HG03175 (cell line): ENCODE measurements around the gene NPC1L1.
"Not testable (repeated sequence)": the region's sequence is repeated elsewhere in the genome, so short reads cannot be mapped to it uniquely, and the experiment has no call there.

Experiments
- ATAC-seq: cut with Tn5 transposase; IDR thresholded peaks from one replicate; pipeline ENCODE4 v1.9.1; 2021; ENCODE audit warnings: mild to moderate bottlenecking, moderate library complexity; ENCODE audit not compliant: unreplicated experiment

Gene NPC1L1

DNA sequence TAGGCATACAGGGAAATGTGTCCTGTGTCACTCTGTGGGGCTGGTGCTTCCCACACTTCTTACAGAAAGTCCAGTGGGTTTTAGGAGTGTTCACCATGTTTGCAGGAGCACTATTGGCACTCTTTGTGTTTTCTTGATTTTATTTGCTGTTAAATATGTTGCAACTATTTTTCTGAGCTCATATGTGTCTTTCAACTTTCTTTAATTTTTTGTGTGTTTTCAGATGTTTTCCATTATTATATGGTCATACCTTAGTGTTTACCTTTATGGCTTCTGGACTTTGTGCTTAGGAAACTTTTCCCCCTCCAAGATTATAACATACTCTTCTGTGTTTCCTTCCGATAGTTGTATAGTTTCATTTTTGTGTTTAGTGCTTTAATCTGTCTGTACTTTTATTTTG, 29.9 kb downstream of the NPC1L1 start:
- ATAC-seq = no peak

DNA sequence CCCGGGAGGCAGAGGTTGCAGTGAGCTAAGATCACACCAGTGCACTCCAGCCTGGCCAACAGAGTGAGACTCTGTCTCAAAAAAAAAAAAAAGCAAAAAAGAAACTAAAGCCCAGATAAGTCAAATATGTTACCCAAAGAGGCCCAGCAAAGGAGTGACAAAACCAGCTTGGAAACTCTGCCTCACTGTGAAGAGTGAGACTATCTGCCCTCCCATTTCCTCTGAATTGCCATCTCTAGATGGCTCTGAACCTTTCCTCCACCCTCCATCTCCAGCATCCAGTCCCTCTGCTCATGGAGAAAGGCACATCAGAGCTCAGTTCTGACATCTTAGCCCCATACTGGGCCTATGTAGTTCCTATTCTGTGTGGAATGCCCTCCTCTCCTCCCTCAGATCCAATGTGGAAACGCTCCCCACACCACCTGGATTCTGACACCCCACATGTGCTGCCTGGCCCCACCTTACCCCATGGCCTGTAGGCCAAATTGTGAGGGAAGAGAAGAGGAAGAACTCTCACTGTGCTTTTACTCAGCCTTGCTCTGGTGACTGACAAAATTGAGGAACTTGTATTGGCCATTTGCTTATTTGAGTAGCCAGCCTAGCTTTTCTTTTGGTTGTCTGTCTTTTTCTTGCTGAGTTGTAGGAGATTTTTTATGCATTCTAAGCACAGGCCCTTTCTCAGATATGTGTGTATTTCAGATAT, 32.7 kb downstream of the NPC1L1 start:
- no peak for ATAC-seq

DNA sequence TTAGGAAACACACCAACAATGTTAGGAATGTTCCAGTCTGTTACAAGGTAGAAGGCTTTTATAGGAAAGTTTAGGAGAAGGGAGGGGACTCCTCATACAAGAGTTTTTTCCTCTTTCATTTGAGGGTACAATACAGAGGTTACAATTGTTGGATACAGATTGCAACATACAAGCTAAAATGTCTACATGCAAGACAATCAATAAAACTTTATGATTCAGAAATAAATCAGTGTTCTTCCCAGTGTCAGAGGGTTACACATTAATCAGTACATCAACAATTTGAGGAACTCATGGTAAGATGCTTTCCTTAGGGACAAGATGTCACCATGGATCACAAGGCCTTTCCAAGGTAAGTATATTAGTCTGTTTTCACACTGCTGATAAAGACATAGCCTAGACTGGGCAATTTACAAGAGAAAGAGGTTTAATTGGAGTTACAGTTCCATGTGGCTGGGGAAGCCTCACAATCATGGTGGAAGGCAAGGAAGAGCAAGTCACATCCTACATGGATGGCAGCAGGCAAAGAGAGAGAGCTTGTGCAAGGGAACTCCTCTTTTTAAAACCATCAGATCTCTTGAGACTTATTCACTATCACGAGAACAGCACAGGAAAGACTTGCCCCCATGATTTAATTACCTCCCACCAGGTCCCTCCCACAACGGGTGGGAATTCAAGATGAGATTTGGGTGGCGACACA, 34.4 kb downstream of the NPC1L1 start:
- not testable (repeated sequence) for ATAC-seq

DNA sequence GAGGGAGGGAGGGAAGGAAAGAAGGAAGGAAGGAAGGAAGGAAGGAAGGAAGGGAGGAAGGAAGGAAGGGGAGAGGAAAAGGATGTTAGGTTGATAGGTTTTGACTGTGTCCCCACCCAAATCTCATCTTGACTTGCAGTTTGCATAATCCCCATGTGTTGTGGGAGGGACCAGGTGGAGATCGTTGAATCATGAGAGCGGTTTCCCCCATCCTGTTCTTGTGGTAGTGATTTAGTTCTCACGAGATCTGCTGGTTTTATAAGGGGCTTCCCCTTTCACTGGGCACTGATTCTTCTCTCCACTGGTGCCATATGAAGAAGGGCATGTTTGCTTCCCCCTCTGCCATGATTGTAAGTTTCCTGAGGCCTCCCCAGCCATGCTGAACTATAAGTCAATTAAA, 35.5 kb downstream of the NPC1L1 start:
- ATAC-seq = no peak

DNA sequence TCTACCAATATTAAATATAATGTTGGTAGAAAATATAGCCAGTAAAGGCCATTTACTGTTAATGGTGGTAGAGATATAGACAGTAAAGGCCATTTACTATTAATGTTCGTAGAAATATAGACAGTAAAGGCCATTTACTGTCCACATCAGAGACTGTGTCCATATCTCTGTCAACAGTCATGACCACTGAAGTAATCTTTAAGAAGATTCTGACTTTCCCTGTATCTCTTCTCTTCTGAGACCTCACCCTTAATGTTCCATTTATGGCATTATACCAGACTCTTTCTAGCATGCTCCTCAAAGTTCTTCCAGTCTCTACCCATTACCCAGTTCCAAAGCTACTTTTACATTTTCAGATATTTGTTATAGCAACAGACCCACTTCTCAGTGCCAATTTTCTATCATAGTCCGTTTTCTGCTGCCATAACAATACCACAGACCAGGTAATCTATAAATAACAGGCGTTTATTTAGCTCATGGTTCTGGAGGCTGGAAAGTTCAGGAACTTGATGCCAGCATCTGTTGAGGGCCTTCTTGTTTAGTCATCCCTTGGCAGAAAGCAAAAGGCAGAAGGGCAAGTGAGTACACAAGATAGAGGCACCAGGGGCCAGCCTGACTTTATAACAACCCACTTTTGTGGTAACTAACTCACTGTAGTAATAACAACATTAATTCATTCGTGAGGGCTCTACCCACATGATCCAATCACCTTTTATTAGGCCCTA, 42.7 kb downstream of the NPC1L1 start:
- ATAC-seq = no peak

DNA sequence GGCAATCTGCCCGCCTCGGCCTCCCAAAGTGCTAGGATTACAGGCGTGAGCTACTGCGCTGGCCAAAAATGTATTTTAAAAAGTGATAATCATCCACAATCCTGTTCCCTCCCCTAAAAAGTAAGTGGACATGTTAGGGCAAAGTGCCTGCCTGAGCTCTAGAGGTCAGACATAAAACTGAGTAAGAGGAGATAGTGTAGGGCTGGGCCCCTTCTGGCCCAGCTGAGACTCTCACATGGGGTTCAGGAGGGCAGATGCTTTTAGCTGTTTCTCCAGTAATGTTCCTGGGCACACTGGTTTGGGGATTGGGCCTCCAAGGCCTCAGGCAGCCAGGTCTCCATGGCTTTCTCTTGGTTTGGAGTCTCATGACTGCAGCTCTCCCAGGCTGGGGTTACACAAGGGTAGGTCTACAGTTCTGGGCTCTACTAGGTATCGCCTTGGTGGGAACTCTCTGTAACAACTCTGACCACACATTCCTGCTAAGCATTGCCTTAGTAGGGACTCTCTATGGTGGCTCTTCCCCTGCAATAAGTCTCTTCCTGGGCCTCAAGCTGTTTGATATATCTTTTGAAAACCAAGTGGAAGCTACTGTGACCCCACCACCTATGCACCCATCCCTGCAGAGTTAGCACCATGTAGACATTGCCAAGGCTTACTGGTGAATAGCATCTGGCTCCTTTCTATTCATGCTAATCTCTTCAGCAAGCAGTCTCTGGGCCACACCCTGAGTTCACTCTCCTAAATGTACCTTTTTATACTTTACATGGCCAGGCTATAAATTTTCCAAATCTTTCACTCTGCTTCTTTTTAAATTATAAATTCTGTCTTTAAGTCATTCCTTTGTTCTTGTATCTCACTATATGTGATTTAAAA, 43.7 kb downstream of the NPC1L1 start:
- no peak for ATAC-seq

DNA sequence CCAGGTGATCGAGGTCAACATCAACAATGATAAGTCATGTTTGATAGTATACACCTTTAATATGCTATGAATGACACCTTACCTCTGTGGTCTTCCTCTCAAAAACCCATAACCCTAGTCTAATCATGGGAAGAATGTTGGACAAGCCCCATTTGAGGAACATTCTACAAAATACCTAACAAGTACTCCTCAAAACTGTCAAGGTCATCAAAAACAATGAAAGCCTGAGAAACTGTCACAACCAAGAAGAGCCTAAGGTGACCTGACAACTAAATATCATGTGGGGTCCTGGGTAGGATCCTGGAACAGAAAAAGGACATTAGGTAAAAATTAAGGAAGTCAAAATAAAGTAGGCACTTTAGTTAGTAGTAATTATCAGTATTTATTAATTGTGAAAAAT, 44.7 kb downstream of the NPC1L1 start:
- no peak for ATAC-seq

DNA sequence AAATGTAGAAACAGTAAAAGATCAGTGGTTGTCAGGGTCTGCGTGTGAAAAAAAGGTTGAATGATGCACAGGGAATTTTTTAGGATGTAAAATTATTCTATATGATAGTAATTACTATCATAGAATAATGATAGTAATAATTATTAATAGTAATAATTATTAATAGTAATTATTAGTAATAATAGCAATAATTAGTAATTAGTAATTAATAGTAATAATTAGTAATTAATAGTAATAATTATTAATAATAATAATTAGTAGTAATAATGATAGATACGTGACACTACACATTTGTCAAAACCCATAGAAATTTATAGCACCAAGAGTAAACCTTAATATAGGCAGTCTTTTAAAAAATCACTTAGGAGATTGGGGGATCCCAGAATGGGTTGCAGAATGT, 46.2 kb downstream of the NPC1L1 start:
- ATAC-seq = no peak

DNA sequence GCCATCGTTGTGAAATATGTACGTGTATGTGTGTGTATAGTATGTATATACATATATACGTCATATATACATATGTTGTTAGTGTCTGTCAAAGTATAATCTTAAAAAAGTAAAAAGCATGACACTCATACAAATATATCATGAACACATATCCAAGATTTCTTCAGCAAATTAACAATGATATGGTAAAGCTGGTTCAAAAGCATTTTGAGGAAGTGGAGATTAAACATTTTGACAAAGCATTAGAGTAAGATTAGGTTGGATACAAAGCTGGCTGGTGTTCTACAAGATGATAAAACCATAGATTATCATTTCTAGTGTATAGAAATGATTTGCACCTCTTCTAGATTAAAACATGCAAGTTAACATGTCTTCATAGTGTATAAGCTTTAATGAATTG, 49.9 kb downstream of the NPC1L1 start:
- no peak for ATAC-seq

DNA sequence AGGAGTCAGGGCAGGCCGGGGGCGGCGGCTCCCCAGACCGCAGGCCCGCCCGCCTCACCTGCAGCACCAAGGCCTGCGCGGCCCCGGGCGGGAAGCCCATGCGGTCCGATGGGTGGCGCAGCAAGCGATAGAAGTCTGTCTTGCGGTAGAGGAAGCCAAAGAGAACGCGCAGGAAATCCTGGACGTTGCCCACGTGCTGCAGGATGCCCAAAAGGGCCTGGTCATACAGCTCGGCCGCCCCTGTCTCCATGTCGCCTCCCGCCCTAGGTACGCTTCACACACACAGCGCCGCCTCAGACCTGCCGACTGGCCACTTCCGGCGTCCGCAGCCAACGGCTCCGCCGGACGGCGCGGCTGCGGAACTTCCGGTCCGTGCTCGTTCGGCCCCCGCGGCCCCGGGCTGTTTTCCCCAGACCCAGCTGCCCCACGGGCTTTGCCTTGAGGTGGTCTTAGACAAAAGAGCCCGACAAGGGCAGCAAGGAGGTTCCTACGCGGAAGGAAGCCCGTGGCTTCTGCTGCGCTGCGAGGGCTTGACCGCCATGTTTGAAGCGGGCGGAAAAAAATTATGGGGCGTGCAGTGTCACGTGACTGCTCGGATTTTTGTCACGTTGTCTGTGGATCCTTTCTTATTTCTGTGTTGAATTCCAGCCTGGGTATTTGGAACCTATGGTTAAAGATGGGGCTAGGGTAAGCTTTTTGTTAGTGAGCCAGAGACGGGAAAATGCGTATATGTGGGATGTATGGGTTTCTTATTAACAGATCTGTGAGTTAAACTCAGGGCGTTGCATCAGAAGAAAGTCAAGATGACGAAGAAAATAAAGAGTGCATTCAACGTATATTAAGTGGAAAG, 50.6 kb downstream of the NPC1L1 start, which contains the start of gene NUDCD3:
Gene NUDCD3 (minus strand): TSS at position 308 of the 850 bp plus-strand sequence. CDS start 58 bp downstream, at position 250.
- peak; percentile 90 for ATAC-seq

DNA sequence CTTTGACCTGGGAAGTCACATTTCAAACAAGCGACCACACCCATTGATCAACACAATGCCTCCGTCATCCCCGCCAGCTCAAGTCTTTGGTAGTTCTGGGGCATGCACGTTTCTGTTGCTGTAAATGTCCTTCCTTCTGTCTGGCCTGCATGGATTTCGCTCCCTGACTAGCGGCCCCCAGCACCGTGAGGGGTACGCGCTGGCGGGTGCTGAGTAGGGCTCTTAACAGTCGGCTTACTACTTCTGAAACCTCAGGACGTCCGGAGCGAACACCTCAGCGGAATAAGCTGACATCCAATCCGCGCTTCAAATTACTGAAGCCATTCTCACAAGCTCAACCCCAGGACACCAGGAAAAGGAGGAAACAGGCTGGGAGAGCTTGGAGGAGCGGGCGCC, 51.2 kb downstream of the NPC1L1 start:
- ATAC-seq = peak; percentile 27

DNA sequence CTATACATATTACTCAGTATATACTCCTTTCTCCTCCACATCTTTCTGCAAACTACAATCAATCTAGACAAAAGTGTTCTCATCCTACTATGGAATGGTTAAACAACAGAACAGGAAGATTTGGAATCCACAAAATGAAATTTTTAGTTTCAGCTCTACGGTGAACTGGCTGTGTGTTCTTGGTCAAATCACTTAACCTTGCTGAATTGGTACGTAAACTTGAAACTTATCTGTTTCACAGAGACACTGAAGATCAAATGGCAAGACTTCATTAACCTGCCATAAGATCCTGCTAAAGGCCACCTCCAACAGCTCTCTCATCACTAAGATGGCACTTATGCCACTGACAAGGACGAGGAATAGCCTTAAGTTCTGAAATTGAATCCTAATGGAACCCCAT, 52.2 kb downstream of the NPC1L1 start:
- ATAC-seq = no peak

DNA sequence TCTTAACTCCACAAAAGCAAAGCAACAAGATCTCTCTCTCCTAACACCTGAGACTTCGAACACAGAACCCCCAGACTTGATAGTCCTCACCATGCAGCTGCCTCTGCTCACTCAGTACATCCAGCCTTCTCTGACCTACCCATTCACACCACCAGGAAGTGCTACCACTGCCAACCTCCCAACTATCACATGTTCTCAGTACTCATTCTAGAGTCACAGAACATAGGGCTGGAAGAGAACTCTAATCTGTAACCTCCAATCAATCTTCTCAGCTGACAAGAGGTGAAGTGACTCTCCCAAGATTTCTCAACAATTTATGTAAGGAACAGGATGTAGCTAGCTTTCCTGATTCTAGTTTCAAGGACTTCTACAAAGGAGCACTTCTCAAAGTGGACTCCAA, 54.4 kb downstream of the NPC1L1 start:
- no peak for ATAC-seq

DNA sequence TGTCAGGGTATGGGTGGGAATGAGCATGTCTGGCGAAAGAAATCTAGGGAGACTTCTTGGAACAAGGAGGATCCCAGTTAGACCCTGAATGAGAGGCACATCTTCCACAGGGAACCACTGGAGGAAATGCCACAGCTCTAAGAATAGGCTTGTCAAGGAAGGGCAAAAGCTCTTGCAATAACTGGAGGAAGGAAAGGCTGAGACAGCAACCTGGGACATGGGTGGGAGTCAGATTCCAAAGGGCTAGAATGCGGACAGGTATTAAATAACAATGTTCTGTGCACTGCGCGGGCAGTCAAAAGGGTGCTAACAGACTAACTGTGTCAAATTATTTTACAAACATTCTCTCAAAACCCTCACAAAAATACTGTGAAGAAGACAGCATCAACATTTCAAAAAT, 55.1 kb downstream of the NPC1L1 start:
- ATAC-seq = no peak

DNA sequence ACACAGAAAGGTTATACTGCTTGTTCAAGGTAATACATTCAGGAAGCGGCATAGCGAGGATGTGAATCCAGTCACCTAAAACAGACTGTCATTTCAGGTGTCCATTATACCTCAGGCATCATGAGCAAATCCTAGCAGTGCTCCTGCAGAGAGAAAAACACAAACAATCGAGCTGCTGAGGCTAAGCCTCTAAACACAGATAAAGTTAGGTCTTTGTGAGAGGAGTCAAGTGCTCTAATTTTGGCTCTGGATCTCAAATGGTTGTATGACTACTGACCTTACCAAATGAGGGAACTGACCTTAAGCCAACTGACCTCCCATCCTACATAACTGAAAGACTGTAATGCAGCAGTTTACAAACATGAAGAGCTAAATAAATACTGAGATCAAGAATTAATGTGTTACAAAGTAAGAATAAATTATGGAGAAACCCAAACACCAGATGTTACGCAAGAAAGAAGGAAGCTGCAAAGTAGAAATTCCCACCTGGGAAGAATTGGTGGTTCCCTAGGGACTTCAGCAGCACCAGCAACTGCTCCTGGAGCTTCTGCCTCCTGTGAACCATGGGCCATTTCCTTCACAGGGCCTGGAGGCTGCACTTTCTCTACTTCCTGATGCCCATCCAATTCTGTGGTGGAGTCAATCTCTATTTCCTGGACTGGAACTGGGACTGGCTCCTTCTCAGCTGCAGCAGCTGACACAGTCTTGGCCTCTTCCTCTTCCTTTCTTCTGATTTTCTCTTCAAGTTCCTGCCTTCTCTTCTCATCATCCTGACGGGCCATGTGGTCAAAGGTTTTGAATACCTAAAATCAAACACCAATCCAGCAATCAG, 56.4 kb downstream of the NPC1L1 start:
- no peak for ATAC-seq

DNA sequence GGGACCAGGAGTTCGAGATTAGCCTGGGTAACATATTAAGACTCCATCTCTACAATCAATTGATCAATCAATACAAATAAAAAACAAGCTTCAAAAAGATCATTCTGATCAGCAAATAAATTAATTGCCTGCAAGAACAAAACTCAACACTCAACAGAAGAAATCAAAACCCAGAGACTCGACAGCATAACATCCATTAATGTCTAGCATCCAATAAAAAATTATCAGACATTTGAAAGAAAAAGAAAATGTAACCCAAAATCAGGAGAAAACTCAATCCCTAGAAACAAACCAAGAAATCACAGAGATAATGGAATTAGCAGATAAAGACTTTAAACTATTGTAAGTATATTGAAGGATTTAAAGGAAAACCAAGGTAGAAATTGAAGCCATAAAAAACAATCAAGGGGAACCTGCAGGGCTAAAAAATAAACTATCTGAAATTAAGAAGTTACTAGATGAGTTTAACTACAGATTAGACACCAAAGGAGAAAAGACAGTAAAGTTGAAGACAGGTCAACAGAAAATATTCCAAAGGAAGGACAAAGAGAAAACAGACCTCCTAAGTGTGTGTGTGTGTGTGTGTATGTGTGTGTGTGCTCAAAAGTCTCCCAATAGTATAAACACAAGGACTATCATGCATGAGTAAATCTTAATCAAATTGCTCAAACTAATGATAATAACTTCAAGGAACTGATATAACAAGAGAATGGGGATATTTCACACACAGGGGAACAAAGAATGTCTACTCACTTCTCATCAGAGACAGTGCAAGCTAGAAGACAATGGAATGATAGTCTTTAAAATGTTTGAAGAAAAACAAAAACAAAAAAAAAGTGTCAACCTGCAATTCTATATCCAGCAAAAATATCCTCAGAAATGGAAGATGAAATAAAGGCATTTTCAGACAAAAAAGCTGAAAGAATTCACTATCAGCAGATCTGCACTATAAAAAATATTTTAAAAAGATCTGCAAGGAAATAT, 58.3 kb downstream of the NPC1L1 start:
- no peak for ATAC-seq

DNA sequence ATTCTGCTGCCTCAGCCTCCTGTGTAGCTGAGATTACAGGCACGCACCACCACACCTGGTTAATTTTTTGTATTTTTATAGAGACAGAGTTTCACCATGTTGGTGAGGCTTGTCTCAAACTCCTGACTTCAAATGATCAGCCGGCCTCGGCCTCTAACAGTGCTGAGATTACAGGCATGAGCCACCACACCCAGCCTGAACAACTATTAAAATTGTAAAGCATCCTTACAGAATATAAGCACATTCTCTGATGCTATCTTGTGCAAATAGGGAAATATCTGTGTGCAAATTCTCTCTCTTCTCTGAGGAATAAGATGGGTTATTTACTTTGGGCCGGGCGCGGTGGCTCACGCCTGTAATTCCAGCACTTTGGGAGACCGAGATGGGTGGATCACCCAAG, 63.2 kb downstream of the NPC1L1 start:
- no peak for ATAC-seq
